Myocyte (in vitro differentiated cells): ENCODE measurements around the gene INHBA. TPM values are rescaled to one million over a fixed set of nuclear protein-coding genes. Genes with fewer than 3 reads are reported as not detected.

Experiments used
- DNase-seq: peaks from one replicate; pipeline ENCODE4 v3.0.0-alpha.2; 2012; ENCODE audit warnings: low read depth
- total RNA-seq: library from RNA; depleted of rRNA; stranded (reverse); fragments of >200 nt; gene quantifications from 2 replicates; pipeline ENCODE4 v1.2.3, GENCODE V29; 2014

The INHBA gene
- total RNA-seq, 1 donor from 2014 or later: 5.8 TPM

DNA sequence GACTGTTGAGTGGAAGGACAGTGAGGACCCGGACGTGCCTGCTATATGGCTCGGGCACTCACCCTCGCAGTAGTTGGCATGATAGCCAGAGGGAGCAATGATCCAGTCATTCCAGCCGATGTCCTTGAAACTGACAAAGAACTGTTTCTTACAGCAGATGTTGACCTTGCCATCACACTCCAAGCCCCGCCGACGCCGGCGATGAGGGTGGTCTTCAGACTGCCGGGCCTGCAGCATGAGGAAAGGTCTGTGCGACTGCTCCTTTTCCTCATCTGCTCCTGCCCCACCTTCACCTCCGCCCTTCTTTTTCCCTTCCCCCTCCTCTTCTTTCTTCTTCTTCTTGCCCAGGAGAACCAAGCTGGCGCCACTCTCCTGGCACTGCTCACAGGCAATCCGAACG is 13.1 kb downstream of the INHBA start:
- DNase-seq: no peak

- no peak for DNase-seq
Measured at GRCh38 chr7:41688906-41689305, 14.0 kb downstream of the INHBA start.

DNA sequence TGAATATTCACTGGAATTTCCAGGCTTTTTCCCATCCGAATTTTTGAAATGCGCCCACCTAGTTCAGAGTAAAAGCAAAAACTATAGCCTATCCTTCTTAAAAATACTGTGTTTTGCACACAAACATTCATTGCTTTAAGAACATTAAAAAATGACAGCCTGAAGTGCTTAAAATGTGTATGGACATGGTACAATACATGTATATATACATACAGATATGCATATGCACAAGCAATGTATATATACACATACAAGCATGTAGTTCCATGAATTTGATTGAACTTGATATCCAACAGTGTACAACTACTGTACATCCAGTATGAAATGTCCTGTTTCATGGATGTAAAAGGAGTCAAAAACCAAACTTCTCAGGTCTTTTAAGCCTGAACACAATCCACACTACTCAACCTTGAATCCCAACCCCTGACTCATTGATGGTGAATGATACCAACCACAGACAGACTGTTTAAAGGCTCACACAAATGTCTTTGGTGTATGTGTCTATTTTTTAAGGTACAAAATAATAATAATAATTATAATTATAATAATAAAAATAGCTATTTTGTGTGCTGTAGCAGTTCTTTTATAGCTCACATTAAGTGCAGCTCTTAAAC is 14.8 kb downstream of the INHBA start:
- DNase-seq: peak; percentile 42

DNA sequence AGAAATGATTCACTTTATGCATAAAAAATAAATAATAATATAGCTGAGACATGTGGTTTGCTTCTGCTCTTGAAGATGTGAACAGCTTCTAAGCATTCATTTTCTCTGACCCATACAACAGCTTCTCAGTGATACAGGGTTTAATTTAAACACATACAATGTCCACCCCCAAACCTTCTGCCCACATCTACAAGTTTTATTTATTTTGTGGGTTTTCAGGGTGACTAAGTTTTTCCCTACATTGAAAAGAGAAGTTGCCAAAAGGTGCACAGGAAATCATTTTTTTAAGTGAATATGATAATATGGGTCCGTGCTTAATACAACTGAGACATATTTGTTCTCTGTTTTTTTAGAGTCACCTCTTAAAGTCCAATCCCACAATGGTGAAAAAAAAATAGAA is 17.2 kb downstream of the INHBA start:
- no peak for DNase-seq

DNA sequence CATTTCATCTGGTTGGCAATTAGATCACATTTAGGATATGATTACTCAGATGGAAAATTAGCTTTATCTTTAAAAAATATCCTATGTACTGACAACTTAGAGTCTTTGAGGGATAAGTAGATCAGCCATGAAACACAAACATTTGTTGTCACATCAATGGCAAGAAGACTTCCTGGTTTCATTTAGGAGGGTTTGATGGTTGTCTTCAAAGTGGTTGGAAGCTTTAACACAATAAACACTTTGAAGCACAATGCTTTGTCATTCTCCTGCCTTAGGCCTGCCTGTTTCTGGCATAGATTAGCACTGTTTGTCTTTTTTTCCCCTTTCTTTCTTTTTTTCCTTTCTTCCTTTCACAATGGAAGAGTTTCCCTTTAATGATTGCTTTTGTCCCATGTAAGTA is 20.5 kb downstream of the INHBA start:
- DNase-seq: no peak

- DNase-seq: no peak
Measured at GRCh38 chr7:41679566-41679965, 23.3 kb downstream of the INHBA start.

DNA sequence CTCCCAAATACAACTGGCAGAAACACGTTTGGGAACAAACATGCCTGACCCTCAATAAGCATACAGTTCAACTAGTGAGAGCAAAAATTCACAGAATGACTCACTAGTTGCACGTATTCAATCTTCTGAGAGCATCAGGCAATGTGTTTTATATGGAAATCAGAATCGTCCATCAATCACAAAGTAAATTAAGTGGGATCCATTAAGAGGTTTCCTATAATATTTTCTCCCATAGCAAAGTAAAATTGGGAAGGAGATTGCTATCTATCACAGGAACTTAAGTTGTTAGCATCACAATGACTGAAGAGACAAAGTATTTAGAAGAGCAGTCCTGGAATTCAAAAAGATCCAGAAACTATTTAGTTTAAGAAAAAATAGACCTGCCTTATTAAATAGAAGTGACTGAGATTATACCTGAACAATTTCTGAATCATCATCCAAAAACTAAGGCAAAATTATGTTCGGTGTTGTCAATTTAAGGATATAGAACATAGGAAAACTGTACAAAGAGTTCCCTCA is 28.3 kb downstream of the INHBA start:
- no peak for DNase-seq

GRCh38 chr7:41661596-41661995 is 41.3 kb downstream of the INHBA start:
- peak; percentile 16 for DNase-seq

GRCh38 chr7:41659539-41659938 is 43.4 kb downstream of the INHBA start:
- no peak for DNase-seq

DNA sequence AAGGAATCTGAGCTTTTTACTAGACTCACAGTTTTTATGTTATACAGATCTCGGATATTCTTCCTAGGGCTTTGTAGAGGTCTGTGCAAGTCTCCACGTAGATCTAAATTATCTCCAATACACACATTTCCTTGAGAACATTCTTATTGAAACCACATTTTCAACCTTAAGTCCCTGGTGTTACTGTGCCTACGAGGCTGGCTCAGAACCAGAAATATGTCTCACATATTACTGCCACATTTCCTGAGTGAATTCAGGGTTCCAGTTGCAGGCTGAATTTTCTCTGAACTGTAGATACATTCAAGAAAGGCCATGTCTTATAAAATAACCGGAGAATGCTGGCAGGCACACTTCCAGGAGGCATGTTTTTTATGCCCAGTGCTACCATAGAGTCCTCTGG is 46.5 kb downstream of the INHBA start:
- DNase-seq: peak; percentile 22

DNA sequence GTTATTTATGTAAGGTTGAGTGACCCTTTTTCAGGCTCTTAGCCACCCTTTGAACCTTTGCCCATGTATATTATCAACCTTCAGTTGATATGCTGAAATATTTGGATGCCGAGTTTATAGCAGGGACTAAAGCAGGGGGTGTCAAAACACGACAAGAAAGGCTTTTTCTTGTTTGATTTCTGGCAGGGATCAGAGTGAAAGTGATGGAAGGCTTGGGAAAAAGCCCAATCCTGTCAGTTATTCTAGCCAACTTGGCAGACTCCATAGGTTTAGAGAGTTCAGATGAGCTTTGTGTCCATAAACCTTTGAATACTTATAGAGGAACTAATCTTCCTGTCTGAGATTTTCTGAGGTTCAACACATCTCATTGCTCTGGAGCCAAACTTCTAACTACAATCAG is 47.5 kb downstream of the INHBA start:
- no peak for DNase-seq

DNA sequence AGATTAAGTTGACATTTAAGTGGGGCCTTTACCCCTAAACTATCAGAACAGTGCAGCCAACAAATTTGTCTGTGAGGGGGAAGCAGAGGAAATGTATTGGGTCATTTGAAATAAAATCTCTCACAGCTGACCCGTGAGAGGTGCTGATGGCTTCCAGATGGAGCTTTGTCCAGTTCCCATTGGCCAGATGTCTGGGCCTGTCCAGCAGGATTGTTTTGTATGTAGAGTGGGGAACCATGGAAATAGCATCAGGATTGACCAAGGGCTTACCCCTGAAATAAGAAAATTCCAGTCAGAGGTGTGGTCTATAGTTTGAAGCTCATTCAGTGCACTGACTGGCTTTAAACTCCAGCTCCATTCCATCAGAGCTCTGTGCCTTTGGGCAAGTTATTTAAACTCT is 50.6 kb downstream of the INHBA start:
- DNase-seq: peak; percentile 29

GRCh38 chr7:41648501-41648900 is 54.4 kb downstream of the INHBA start:
- DNase-seq: no peak

GRCh38 chr7:41643616-41644015 is 59.3 kb downstream of the INHBA start:
- no peak for DNase-seq

DNA sequence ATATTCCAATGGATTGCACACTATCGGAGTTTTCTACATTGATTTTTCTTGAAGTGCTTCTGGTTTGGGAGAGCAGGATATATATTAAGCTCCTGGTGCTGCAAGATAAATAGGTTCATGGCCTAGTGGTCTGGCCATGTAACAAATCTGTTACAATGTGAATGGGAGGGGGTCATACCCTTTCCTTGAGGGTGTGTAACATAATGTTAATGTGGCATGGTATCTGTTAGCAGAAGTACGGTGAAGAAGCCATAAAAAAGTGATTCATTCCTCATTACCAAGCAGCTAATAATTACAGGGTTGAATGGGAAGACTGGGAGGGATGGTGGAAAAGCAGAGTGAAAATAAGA is 61.2 kb downstream of the INHBA start:
- DNase-seq: no peak

DNA sequence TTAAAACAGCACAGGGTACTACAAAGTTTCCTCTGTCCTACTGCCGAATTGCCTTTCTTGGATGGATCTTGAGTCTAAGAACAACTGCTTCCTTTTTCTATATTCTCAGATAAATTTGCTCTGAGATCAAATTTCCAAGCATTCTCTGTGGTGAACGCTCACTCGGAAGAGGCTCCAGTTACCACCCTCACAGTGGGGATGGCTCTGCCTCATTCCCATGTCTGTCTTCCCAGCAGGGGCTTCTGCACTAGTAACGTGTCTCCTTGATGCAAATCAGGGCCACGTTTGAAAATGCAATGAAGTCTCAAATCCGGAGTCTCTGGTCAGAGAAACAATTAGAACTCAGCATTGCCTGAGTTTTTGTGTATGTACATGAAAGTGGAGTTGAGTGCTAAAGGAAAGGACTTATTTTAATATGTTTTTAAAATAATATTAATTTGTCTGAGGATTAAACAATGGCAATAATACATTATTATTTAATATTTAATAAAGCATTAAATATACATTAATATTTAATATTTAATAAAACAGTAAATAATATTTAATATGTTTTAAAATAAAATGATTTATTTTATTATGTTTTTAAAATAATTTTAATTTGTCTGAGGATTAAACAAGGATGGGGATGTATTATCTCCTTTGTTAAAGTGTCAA is 61.8 kb downstream of the INHBA start:
- peak; percentile 62 for DNase-seq

GRCh38 chr7:41640487-41640886 is 62.4 kb downstream of the INHBA start:
- peak; percentile 39 for DNase-seq

- no peak for DNase-seq
Measured at GRCh38 chr7:41637049-41637448, 65.8 kb downstream of the INHBA start.
